Dermis blood vessel endothelial cell (primary cell): ENCODE results near the gene PAX2. TPM values are rescaled to one million over a fixed set of nuclear protein-coding genes. Genes with fewer than 3 reads are reported as not detected.
A peak's percentile ranks its signal among the peaks of the same experiment; 100 is the strongest.

Source experiments
- DNase-seq: peaks from one replicate; pipeline ENCODE4 v3.0.0; 2010
- total RNA-seq: library from RNA; depleted of rRNA; stranded (reverse); fragments of >200 nt; gene quantifications from 2 replicates; pipeline ENCODE4 v1.2.3, GENCODE V29; 2014

The PAX2 gene
- total RNA-seq, 1 donor from 2014 or later = 0.51 TPM

GRCh38 chr10:100724531-100725027, 20.8 kb upstream of the PAX2 start:
- DNase-seq = no peak

GRCh38 chr10:100725071-100725471, 20.3 kb upstream of the PAX2 start:
- DNase-seq = no peak

GRCh38 chr10:100725869-100726426, 19.4 kb upstream of the PAX2 start:
- no peak for DNase-seq

- no peak for DNase-seq
Measured at GRCh38 chr10:100727808-100728207, 17.6 kb upstream of the PAX2 start.

- DNase-seq = peak; percentile 39
Measured at GRCh38 chr10:100728928-100729861, 16.2 kb upstream of the PAX2 start.

GRCh38 chr10:100729862-100730724, 15.3 kb upstream of the PAX2 start:
- DNase-seq = no peak

GRCh38 chr10:100730725-100731406, 14.5 kb upstream of the PAX2 start:
- peak; percentile 27 for DNase-seq

- DNase-seq = no peak
Measured at GRCh38 chr10:100731407-100732240, 13.8 kb upstream of the PAX2 start.

GRCh38 chr10:100732241-100732596, 13.2 kb upstream of the PAX2 start:
- no peak for DNase-seq

- no peak for DNase-seq
Measured at GRCh38 chr10:100733329-100733728, 12.1 kb upstream of the PAX2 start.

- no peak for DNase-seq
Measured at GRCh38 chr10:100734295-100735086, 10.9 kb upstream of the PAX2 start.

- no peak for DNase-seq
Measured at GRCh38 chr10:100735087-100735336, 10.4 kb upstream of the PAX2 start.

GRCh38 chr10:100735337-100736143, 9.8 kb upstream of the PAX2 start:
- DNase-seq = no peak

- DNase-seq = no peak
Measured at GRCh38 chr10:100736144-100736808, 9.1 kb upstream of the PAX2 start.

- no peak for DNase-seq
Measured at GRCh38 chr10:100736809-100737354, 8.5 kb upstream of the PAX2 start.

GRCh38 chr10:100737355-100738054, 7.9 kb upstream of the PAX2 start:
- DNase-seq = no peak

GRCh38 chr10:100738055-100738827, 7.1 kb upstream of the PAX2 start:
- no peak for DNase-seq
